GM12892 (cell line): ENCODE results near the gene SNRPN.
"Not testable (repeated sequence)": the region's sequence is repeated elsewhere in the genome, so short reads cannot be mapped to it uniquely, and the experiment has no call there.

Source experiments
- DNase-seq: peaks from one replicate; pipeline ENCODE4 v3.0.0; 2011; ENCODE audit not compliant: insufficient read length
- FAIRE-seq: peaks from 2 replicates; lab custom pipeline; 2011; peaks lifted over from hg19 to GRCh38; lab: Jason Lieb, UNC
- POLR2A ChIP-seq: IDR thresholded peaks from 2 replicates; pipeline ENCODE4 v1.6.1; 2011; ENCODE audit warnings: low read depth, low read length, control low read depth
- POLR2AphosphoS5 ChIP-seq: IDR thresholded peaks from 2 replicates; pipeline ENCODE4 v1.6.1; 2011; ENCODE audit warnings: low read depth, low read length, control low read depth
- TAF1 ChIP-seq: IDR thresholded peaks from 2 replicates; pipeline ENCODE4 v1.6.1; 2011; ENCODE audit warnings: low read depth, mild to moderate bottlenecking, control low read depth, low read length, borderline replicate concordance

The SNRPN gene

GRCh38 chr15:24943361-24943760 lies 11.4 kb upstream of the SNRPN start:
- no peak for FAIRE-seq
- no peak for DNase-seq
- no peak for TF ChIP-seq TAF1
- no peak for TF ChIP-seq POLR2A
- no peak for TF ChIP-seq POLR2AphosphoS5

- no peak for TF ChIP-seq TAF1
- no peak for TF ChIP-seq POLR2AphosphoS5
These were observed 9.8 kb upstream of the SNRPN start for GRCh38 chr15:24944954-24945353.

GRCh38 chr15:24945711-24946110 lies 9.1 kb upstream of the SNRPN start:
- TF ChIP-seq POLR2A (no peak), POLR2AphosphoS5 (no peak), TAF1 (no peak)
- FAIRE-seq (no peak), DNase-seq (no peak)

More at GRCh38 chr15:24944954-24945353, 9.8 kb upstream of the SNRPN start:
- FAIRE-seq (no peak), DNase-seq (no peak)

GRCh38 chr15:24948495-24948894 lies 6.3 kb upstream of the SNRPN start:
- FAIRE-seq (no peak), DNase-seq (no peak)
- TF ChIP-seq TAF1 = no peak
- no peak for TF ChIP-seq POLR2AphosphoS5
- TF ChIP-seq POLR2A = no peak

GRCh38 chr15:24955531-24955921 lies 739 bp downstream of the SNRPN start:
- FAIRE-seq (no peak), DNase-seq (peak; percentile 5)
- TF ChIP-seq POLR2AphosphoS5 (no peak), TAF1 (no peak), POLR2A (no peak)

GRCh38 chr15:24956111-24956838 lies 1.5 kb downstream of the SNRPN start:
- DNase-seq = peak; percentile 29
- FAIRE-seq = peak; percentile 70
- TF ChIP-seq POLR2AphosphoS5 = no peak
- TF ChIP-seq TAF1 = no peak; the same call in 1 of the 2 replicates
- TF ChIP-seq POLR2A = peak; percentile 67; the same call in 1 of the 2 replicates

GRCh38 chr15:24957691-24958090 lies 2.9 kb downstream of the SNRPN start:
- TF ChIP-seq TAF1 (no peak), POLR2AphosphoS5 (no peak), POLR2A (no peak)
- no peak for FAIRE-seq
- DNase-seq = no peak

GRCh38 chr15:24961967-24962366 lies 7.2 kb downstream of the SNRPN start:
- DNase-seq (no peak), FAIRE-seq (no peak)
- TF ChIP-seq POLR2A = no peak
- no peak for TF ChIP-seq POLR2AphosphoS5
- no peak for TF ChIP-seq TAF1

GRCh38 chr15:24962880-24963279 lies 8.1 kb downstream of the SNRPN start:
- FAIRE-seq (no peak), DNase-seq (no peak)
- TF ChIP-seq POLR2AphosphoS5 = no peak

GRCh38 chr15:24966364-24967103 lies 11.7 kb downstream of the SNRPN start:
- FAIRE-seq (no peak), DNase-seq (no peak)
- TF ChIP-seq POLR2A = no peak
- TF ChIP-seq POLR2AphosphoS5 = no peak
- no peak for TF ChIP-seq TAF1

- FAIRE-seq = no peak
- no peak for TF ChIP-seq POLR2AphosphoS5
- no peak for TF ChIP-seq TAF1
- TF ChIP-seq POLR2A = no peak
- no peak for DNase-seq
These were observed 16.3 kb downstream of the SNRPN start for GRCh38 chr15:24971052-24971451.

GRCh38 chr15:24971772-24972171 lies 17.0 kb downstream of the SNRPN start:
- TF ChIP-seq POLR2AphosphoS5 (no peak), TAF1 (no peak), POLR2A (no peak)
- FAIRE-seq (no peak), DNase-seq (no peak)

- DNase-seq, FAIRE-seq: not testable (repeated sequence)
These were observed 17.9 kb downstream of the SNRPN start for GRCh38 chr15:24972707-24973106.
